HCT116 (cell line): Measurements from ENCODE around the gene DLG2. TPM values are rescaled to one million over a fixed set of nuclear protein-coding genes. Genes with fewer than 3 reads are reported as not detected.
A peak's percentile ranks its signal among the peaks of the same experiment; 100 is the strongest.

Source experiments
- ATAC-seq: fragments of 200-7000 bp; cut with Tn5 transposase; 2 replicates; pipeline ENCODE4 v1.9.1; 2020; ENCODE audit warnings: mild to moderate bottlenecking, moderate library complexity
- BruUV-seq: library from RNA; stranded (reverse); fragments of 400-500 nt; replicated peaks from 2 replicates; lab custom pipeline; 2021; lab: Mats Ljungman, UMichigan
- CTCF ChIA-PET: fragments of 300-600 bp; sonication (Branson Sonifier 250); formaldehyde crosslinking; loops from one replicate; lab custom pipeline; 2021; ENCODE audit warnings: antibody characterized with exemption; lab: Charles Lee
- POLR2A ChIA-PET: fragments of 300-600, 350-600 bp; sonication (Branson Sonifier 250); formaldehyde crosslinking; loops from one replicate; lab custom pipeline; 2021; ENCODE audit warnings: antibody characterized with exemption; lab: Charles Lee
- RAD21 ChIA-PET, 2 experiments: fragments of 300-600 bp; sonication (Branson Sonifier 250); formaldehyde crosslinking; loops; one replicate each; lab custom pipeline; 2023; ENCODE audit warnings: low total read pairs in 2 of 2; ENCODE audit not compliant: uncharacterized antibody in 2 of 2, unreplicated experiment in 2 of 2, low non-redundant PET in 1 of 2; lab: Charles Lee
- DNase-seq: peaks from one replicate; pipeline ENCODE4 v3.0.0-alpha.2; 2010; ENCODE audit warnings: low read depth, low spot score
- H2AFZ ChIP-seq: fragments of 200-600 bp; shearing (Covaris generic), sonication (generic); 2 replicates; pipeline ENCODE4 v1.6.1; 2017; ENCODE audit warnings: low read depth, mixed run types, mixed read lengths, antibody characterized with exemption, low read length; ENCODE audit not compliant: poor library complexity, severe bottlenecking
- H3K27ac ChIP-seq: 2 replicates; pipeline ENCODE4 v1.5.1; 2012; ENCODE audit warnings: low read depth, low read length
- H3K27me3 ChIP-seq: fragments of 200-600 bp; sonication (generic); 2 replicates; pipeline ENCODE4 v1.6.1; 2016; ENCODE audit warnings: mixed run types, low read length, mixed read lengths; ENCODE audit not compliant: insufficient read depth
- H3K36me3 ChIP-seq, 2 experiments: fragments of 200-500 bp in 1 of 2; fragments of 200-600 bp in 1 of 2; sonication (Bioruptor generic) in 1 of 2; sonication (generic) in 1 of 2; 2 replicates each; pipeline versions ENCODE4 v1.5.1 to v1.6.1; 2014 to 2016; ENCODE audit warnings: low read length in 2 of 2, inconsistent platforms in 1 of 2, mixed read lengths in 1 of 2, mixed run types in 1 of 2; ENCODE audit not compliant: insufficient read depth in 2 of 2, control insufficient read depth in 1 of 2
- H3K4me1 ChIP-seq, 2 experiments: fragments of 200-600 bp in 1 of 2; sonication (generic) in 1 of 2; 2 replicates each; pipeline versions ENCODE4 v1.5.1 to v1.6.1; 2012 to 2017; ENCODE audit warnings: low read length in 2 of 2, inconsistent platforms in 1 of 2, mild to moderate bottlenecking in 1 of 2, mixed read lengths in 1 of 2, mixed run types in 1 of 2, moderate library complexity in 1 of 2; ENCODE audit not compliant: insufficient read depth in 2 of 2, control insufficient read depth in 1 of 2
- H3K4me2 ChIP-seq: fragments of 200-600 bp; sonication (generic); 2 replicates; pipeline ENCODE4 v1.6.1; 2017; ENCODE audit warnings: mixed run types, low read length, mixed read lengths
- H3K4me3 ChIP-seq, 2 experiments: fragments of 200-600 bp in 1 of 2; sonication (generic) in 1 of 2; replicated peaks in 1 of 2; 2 replicates each; pipeline ENCODE4 v1.5.1; 2011 to 2016; ENCODE audit warnings: low read length in 2 of 2, control low read depth in 1 of 2, low read depth in 1 of 2, mild to moderate bottlenecking in 1 of 2, mixed read lengths in 1 of 2, mixed run types in 1 of 2
- H3K79me2 ChIP-seq: fragments of 200-600 bp; sonication (generic); 2 replicates; pipeline ENCODE4 v1.6.1; 2017; ENCODE audit warnings: mild to moderate bottlenecking, mixed run types, low read length, moderate library complexity, mixed read lengths; ENCODE audit not compliant: insufficient read depth
- H3K9ac ChIP-seq: fragments of 200-600 bp; sonication (generic); 2 replicates; pipeline ENCODE4 v1.6.1; 2016; ENCODE audit warnings: low read length, mixed read lengths
- H3K9me2 ChIP-seq: fragments of 200-600 bp; sonication (generic), shearing (Covaris generic); 2 replicates; pipeline ENCODE4 v1.6.1; 2017; ENCODE audit warnings: mixed run types, mild to moderate bottlenecking, moderate library complexity; ENCODE audit not compliant: insufficient read depth
- H3K9me3 ChIP-seq, 2 experiments: fragments of 200-500 bp in 1 of 2; fragments of 200-600 bp in 1 of 2; sonication (Bioruptor generic) in 1 of 2; sonication (generic) in 1 of 2; 2 replicates each; pipeline ENCODE4 v1.6.1; 2014 to 2017; ENCODE audit warnings: low read length in 2 of 2, mixed read lengths in 2 of 2, inconsistent platforms in 1 of 2, low read depth in 1 of 2, mild to moderate bottlenecking in 1 of 2, mixed run types in 1 of 2, moderate library complexity in 1 of 2; ENCODE audit not compliant: control insufficient read depth in 1 of 2, insufficient read depth in 1 of 2
- H4K20me1 ChIP-seq: fragments of 200-600 bp; sonication (generic), shearing (Covaris generic); 2 replicates; pipeline ENCODE4 v1.6.1; 2017; ENCODE audit warnings: mixed run types, mild to moderate bottlenecking, moderate library complexity; ENCODE audit not compliant: insufficient read depth
- YY1 ChIP-seq: IDR thresholded peaks from 2 replicates; pipeline ENCODE4 v1.6.1; 2011; ENCODE audit warnings: low read length, low read depth, moderate library complexity, mild to moderate bottlenecking; ENCODE audit not compliant: insufficient replicate concordance; ENCODE audit errors: extremely low read depth
- ZNF274 ChIP-seq: fragments of 200-500 bp; sonication (Bioruptor generic); IDR thresholded peaks from 2 replicates; pipeline ENCODE4 v1.6.1; 2014; ENCODE audit warnings: mild to moderate bottlenecking, low read depth, low read length, inconsistent platforms
- intact Hi-C: fragments of 100-400 bp; cut with micrococcal nuclease; formaldehyde crosslinking; loops from 2 replicates; pipeline ENCODE4 v1.10.0; 2022
- total RNA-seq: library from RNA; stranded (reverse); gene quantifications from one replicate; pipeline ENCODE4 v1.2.1, GENCODE V29; 2021; ENCODE audit not compliant: unreplicated experiment
- TF ChIP-seq, protein P1 (sequence below), 3 experiments: fragments of 200-600 bp in 1 of 3; sonication (generic) in 1 of 3; IDR thresholded peaks in 2 of 3; conservative IDR thresholded peaks in 1 of 3; 2 replicates each; pipeline ENCODE4 v1.5.1; 2012 to 2017; ENCODE audit warnings: low read depth in 2 of 3, low read length in 2 of 3, antibody characterized with exemption in 1 of 3, borderline replicate concordance in 1 of 3, control low read depth in 1 of 3, mild to moderate bottlenecking in 1 of 3, mixed read lengths in 1 of 3, mixed run types in 1 of 3, moderate library complexity in 1 of 3; ENCODE audit not compliant: insufficient read depth in 1 of 3

The DLG2 gene
- total RNA-seq, 1 experiment from 2014 or later = 2.4 TPM

DNA sequence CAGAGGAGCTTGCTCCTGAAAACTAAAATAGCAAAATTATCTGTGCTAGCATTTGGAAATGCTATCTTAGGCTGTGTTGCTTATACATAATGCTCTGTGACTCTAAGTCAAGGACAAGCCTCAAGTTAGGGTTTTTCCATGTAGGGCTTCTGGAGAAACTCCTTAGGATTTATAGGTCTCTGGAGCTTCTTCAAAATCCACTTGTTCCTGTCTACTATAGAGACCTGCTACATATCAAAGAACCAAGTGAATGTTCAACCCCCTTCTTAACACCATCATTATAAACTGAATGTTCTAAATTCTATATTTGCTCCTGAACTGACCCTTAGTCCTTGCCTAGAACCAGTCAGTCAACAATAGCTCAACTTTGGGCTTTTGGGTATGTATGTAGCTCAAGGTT lies 1817.9 kb downstream of the DLG2 start:
- Histone ChIP-seq H2AFZ (no peak overlapping the region), H3K79me2 (no peaks in the 10 kb centered on the region), H3K27ac (no peak overlapping the region), H3K27me3 (peaks cover 30% of the 10 kb centered on the region), H3K9ac (no peak overlapping the region), H3K4me1 (no peaks in the 10 kb centered on the region), H4K20me1 (no peaks in the 10 kb centered on the region), H3K4me2 (no peak overlapping the region)
- TF ChIP-seq ZNF274 = no peak
- TF ChIP-seq, all 23 proteins: peak for 0
- no TSS peak for BruUV-seq
- DNase-seq (no peak), ATAC-seq (no peak)
- POLR2A ChIA-PET = no interaction called here
- no peaks in the 10 kb centered on the region for H3K36me3 ChIP-seq
- H3K9me2 ChIP-seq = no peaks in the 10 kb centered on the region
- H3K4me3 ChIP-seq = no peak overlapping the region
- intact Hi-C loops = no loop called here
- CTCF ChIA-PET = no interaction called here
- H3K9me3 ChIP-seq = no peaks in the 10 kb centered on the region
- RAD21 ChIA-PET = no interaction called here

DNA sequence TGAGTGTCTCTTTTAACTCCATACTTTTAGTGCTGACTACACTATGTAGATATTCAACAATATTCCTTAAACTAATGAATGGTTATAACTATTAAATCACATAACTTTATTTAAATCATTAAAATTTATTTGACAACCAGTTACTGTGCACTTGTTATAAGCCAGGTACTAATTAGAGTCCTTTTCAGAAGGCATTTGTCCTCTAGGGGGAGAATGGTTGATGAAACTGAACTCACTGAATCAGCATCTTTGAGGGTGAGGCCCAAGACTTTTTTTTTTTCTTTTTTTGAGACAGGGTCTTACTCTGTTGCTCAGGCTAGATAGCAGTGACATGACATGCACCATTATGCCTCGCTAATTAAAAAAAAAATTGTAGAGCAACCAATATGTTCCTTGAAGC lies 1825.3 kb downstream of the DLG2 start:
- BruUV-seq = no TSS peak
- no peaks in the 10 kb centered on the region for H3K4me1 ChIP-seq
- H3K4me3 ChIP-seq = no peak overlapping the region
- no peak overlapping the region for H3K9ac ChIP-seq
- H3K79me2 ChIP-seq = no peaks in the 10 kb centered on the region
- no peaks in the 10 kb centered on the region for H4K20me1 ChIP-seq
- DNase-seq (no peak), ATAC-seq (peak; percentile 57; the same call in 1 of the 2 replicates)
- H3K27ac ChIP-seq = no peak overlapping the region
- TF ChIP-seq, protein P1, sequence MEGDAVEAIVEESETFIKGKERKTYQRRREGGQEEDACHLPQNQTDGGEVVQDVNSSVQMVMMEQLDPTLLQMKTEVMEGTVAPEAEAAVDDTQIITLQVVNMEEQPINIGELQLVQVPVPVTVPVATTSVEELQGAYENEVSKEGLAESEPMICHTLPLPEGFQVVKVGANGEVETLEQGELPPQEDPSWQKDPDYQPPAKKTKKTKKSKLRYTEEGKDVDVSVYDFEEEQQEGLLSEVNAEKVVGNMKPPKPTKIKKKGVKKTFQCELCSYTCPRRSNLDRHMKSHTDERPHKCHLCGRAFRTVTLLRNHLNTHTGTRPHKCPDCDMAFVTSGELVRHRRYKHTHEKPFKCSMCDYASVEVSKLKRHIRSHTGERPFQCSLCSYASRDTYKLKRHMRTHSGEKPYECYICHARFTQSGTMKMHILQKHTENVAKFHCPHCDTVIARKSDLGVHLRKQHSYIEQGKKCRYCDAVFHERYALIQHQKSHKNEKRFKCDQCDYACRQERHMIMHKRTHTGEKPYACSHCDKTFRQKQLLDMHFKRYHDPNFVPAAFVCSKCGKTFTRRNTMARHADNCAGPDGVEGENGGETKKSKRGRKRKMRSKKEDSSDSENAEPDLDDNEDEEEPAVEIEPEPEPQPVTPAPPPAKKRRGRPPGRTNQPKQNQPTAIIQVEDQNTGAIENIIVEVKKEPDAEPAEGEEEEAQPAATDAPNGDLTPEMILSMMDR (IDR thresholded peaks at IDR 0.05 in 2 of 3, conservative IDR thresholded peaks at IDR 0.05 in 1 of 3; ENCODE audit: borderline replicate concordance in 1 of 3, insufficient read depth in 1 of 3, low read depth in 2 of 3, low read length in 2 of 3) = peak in 2 of 3 experiments; percentile 32 to 36; a peak in 4 of 6 replicates
- no peak for TF ChIP-seq YY1
- no peak overlapping the region for H3K4me2 ChIP-seq
- ChIA-PET POLR2A (no interaction called here), RAD21 (no interaction called here), CTCF (no interaction called here)
- no peak overlapping the region for H2AFZ ChIP-seq
- H3K27me3 ChIP-seq = 0 out of 2 replicates have a peak, but pooled peaks cover 11% of the 10 kb centered on the region
- no peaks in the 10 kb centered on the region for H3K9me2 ChIP-seq
- no peaks in the 10 kb centered on the region for H3K9me3 ChIP-seq
- intact Hi-C loops = no loop called here
- H3K36me3 ChIP-seq = no peaks in the 10 kb centered on the region
